ENCODE results near the gene USH2A. TPM values are rescaled to one million over a fixed set of nuclear protein-coding genes. Genes with fewer than 3 reads are reported as not detected.
A peak's percentile ranks its signal among the peaks of the same experiment; 100 is the strongest.
"Not testable (repeated sequence)": the region's sequence is repeated elsewhere in the genome, so short reads cannot be mapped to it uniquely, and the experiment has no call there.

The USH2A gene
- total RNA-seq, 4 donors from 2014 or later = under 0.01 to 2.0 (median 0.22) TPM; not detected in 1

DNA sequence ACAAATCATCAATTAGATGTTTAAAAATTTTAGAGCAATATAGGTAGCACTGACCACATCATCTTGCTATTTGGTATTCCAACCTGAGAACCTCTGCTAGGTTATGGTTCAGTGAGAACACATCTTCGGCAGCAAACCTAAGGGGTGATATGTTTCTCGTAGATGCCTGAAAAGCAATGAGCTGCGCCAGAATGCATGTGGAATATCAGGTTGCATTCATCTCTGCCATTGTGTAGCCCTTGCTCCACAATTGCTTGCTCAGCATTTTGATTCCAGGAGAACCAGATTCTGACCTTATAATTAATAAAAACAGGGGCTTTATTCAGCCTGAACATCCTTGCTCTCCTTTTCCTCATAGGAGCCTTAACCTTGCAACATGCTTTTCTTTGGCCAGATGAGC lies 408.1 kb downstream of the USH2A start:
- Histone ChIP-seq H3K4me3 (replicated peaks in 1 of 3) (no peak overlapping the region), H3K36me3 (no peaks in the 10 kb centered on the region), H3K27ac (no peak overlapping the region), H3K27me3 (no peaks in the 10 kb centered on the region), H3K4me1 (no peaks in the 10 kb centered on the region), H3K9me3 (no peaks in the 10 kb centered on the region)
- TF ChIP-seq POLR2A (IDR thresholded peaks at IDR 0.05) = no peak
- TF ChIP-seq, protein P1, sequence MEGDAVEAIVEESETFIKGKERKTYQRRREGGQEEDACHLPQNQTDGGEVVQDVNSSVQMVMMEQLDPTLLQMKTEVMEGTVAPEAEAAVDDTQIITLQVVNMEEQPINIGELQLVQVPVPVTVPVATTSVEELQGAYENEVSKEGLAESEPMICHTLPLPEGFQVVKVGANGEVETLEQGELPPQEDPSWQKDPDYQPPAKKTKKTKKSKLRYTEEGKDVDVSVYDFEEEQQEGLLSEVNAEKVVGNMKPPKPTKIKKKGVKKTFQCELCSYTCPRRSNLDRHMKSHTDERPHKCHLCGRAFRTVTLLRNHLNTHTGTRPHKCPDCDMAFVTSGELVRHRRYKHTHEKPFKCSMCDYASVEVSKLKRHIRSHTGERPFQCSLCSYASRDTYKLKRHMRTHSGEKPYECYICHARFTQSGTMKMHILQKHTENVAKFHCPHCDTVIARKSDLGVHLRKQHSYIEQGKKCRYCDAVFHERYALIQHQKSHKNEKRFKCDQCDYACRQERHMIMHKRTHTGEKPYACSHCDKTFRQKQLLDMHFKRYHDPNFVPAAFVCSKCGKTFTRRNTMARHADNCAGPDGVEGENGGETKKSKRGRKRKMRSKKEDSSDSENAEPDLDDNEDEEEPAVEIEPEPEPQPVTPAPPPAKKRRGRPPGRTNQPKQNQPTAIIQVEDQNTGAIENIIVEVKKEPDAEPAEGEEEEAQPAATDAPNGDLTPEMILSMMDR (IDR thresholded peaks at IDR 0.05) = no peak
- intact Hi-C loops (cut with DNase I) = no loop called here
- no peak for DNase-seq
- WGBS, 2 donors = 52 to 64% methylated on average over 3 of the region's 3 CpGs

DNA sequence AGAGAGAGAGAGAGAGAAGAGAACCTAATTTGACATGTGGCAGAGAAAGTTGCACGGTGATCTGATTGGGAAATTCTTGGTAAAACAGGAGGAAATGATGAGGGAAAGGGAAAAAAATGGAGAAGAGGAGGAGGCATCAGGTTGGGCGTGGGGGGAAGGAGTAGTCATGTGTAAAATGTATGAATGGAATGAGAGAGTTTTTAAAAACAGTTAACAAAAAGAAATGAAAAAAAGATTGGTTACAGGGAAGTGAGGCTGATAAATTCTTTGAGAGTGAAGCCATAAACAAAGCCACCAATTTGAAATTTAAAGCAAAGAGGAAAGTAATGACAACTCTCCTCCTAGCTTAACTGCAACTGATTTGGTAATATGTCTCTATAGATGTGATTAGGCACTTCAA lies 409.2 kb downstream of the USH2A start:
- TF ChIP-seq, protein P1 (IDR thresholded peaks at IDR 0.05) = no peak
- no peak for TF ChIP-seq POLR2A (IDR thresholded peaks at IDR 0.05)
- intact Hi-C loops (cut with DNase I) = no loop called here
- 36 to 38% methylated on average over 2 of the region's 2 CpGs for WGBS, 2 donors
- Histone ChIP-seq H3K27ac (no peak overlapping the region), H3K4me3 (replicated peaks in 1 of 3) (no peak overlapping the region), H3K4me1 (no peaks in the 10 kb centered on the region), H3K9me3 (no peaks in the 10 kb centered on the region), H3K27me3 (no peaks in the 10 kb centered on the region), H3K36me3 (no peaks in the 10 kb centered on the region)
- no peak for DNase-seq

DNA sequence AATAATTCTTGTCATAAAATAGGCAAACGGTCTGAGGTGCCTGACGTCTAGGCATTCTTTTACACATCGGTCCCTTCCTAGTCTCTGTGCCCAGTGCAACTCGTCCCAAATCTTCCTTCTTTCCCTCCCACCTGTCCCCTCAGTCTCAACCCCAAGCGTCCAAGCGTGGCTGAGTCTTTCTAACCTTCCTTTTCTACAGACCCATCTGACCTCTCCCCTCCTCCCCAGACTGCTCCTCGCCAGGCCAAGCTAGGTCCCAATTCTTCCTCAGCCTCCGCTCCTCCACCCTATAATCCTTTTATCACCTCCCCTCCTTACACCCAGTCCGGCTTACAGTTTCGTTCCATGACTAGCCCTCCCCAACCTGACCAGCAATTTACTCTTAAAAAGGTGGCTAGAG lies 413.8 kb downstream of the USH2A start:
- H3K9me3 ChIP-seq; H3K27ac ChIP-seq; H3K4me3 ChIP-seq (replicated peaks in 1 of 3); H3K27me3 ChIP-seq; H3K36me3 ChIP-seq; H3K4me1 ChIP-seq; DNase-seq; intact Hi-C loops (cut with DNase I): not testable (repeated sequence)
- 61 to 75% methylated on average over 10 of the region's 10 CpGs for WGBS, 2 donors

DNA sequence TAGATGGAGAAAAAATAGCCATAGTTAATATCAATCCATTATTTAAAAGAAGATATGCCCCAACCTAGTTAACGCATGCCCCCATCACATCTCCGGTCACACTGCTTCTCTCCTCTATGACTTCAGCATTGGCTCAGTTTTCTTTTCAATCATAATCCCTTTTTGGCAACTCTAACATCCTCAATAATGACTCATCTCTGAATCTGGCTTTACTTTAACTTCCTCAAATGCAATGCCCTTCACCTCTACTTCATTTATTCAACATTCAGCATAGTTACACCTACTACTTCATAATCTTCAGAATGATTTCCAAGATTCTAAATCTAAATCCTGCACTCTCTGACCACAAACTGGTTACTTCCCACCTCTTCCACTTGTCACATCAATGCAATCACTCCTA lies 417.3 kb downstream of the USH2A start:
- Histone ChIP-seq H3K27me3 (no peaks in the 10 kb centered on the region), H3K9me3 (no peaks in the 10 kb centered on the region), H3K27ac (no peak overlapping the region), H3K4me1 (no peaks in the 10 kb centered on the region), H3K36me3 (no peaks in the 10 kb centered on the region), H3K4me3 (replicated peaks in 1 of 3) (no peak overlapping the region)
- DNase-seq = no peak
- TF ChIP-seq, protein P1 (IDR thresholded peaks at IDR 0.05) = no peak
- TF ChIP-seq POLR2A (IDR thresholded peaks at IDR 0.05) = no peak
- intact Hi-C loops (cut with DNase I) = no loop called here
- WGBS, 2 donors = 90 to 91% methylated on average over 2 of the region's 2 CpGs

DNA sequence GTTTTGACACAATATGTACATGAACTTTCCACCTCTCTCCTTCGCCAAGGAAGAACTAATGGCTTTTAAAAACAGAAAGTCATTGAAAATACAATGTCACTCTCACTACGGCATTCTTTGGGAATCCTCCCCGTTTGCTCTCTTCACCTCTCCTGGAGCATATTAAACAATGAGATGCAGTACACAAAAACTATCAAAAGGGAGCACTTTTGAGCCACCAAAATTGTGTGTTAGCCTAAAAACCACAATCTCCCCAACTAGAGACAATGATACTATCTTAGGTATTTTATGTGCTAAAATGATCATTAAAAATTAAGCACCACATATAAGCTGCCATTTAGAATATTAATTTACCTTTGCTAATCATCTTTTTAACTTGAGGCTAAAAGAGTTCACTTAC lies 430.6 kb downstream of the USH2A start:
- no peaks in the 10 kb centered on the region for H3K27me3 ChIP-seq
- no peak for DNase-seq
- intact Hi-C loops (cut with DNase I) = no loop called here
- TF ChIP-seq, protein P1 (IDR thresholded peaks at IDR 0.05) = peak in 3 of 6 experiments; percentile 35 to 41 (median 36)
- TF ChIP-seq POLR2A (IDR thresholded peaks at IDR 0.05) = no peak
- WGBS, 2 donors = 3 to 6% methylated on average over 3 of the region's 3 CpGs
- no peaks in the 10 kb centered on the region for H3K9me3 ChIP-seq
- H3K4me3 ChIP-seq (replicated peaks in 1 of 3) = no peak overlapping the region
- H3K27ac ChIP-seq = no peak overlapping the region
- no peaks in the 10 kb centered on the region for H3K36me3 ChIP-seq
- H3K4me1 ChIP-seq = no peaks in the 10 kb centered on the region
